HG03342 (cell line): ENCODE measurements around the gene WDR45B.
"Not testable (repeated sequence)": the region's sequence is repeated elsewhere in the genome, so short reads cannot be mapped to it uniquely, and the experiment has no call there.

Source experiments
- ATAC-seq: cut with Tn5 transposase; IDR thresholded peaks from one replicate; pipeline ENCODE4 v1.9.1; 2021; ENCODE audit warnings: mild to moderate bottlenecking, moderate library complexity; ENCODE audit not compliant: unreplicated experiment

WDR45B gene

DNA sequence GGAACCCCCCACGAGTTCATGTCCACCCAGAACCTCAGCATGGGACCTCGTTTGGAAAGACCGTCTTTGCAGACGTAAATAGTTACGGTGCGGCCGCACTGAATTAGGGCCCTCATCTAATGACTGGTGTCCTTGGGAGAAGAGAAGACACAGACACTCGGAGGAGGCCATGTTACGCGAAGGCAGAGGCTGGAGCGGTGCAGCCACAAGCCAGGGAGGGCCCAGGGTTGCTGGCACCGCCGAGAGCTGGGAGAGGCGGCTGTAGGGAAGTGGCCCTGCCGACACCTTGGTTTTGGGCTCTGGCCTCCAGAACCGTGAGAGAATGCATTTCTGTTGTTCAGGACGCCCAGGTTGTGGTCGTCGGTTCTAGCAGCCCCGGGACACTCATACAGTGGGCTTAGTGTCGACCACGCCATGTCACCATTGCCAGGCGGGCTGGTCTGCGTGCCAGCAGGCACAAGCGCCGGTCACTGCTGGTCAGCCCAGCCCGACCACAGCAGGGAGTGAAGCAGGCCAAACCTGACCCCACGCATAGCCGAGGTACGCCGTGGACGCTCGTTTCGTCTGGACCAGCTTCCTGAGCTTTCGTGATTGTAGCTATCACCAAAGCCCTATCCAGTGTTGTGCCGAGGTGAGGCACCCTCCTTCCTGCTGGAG is 10.7 kb upstream of the WDR45B start:
- no peak for ATAC-seq

DNA sequence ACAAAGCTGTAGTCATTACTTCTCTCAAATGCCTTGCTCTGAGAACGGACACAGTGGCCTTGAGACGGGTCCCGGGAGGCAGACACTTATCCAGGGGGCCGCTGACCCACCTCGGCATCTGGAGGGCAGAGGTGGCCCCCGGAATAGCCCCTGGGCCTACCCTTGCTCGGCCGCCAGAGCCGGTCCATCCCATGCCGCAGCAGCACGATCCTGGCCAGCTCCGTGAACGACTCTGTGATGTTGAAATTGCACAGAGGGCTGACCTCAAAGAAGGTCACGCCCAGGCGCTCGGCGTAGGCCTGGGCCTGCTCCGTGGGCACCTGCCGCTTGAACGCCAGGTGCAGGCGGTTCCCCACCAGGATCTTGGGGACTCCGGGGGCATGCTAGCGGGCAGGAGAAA is 10.1 kb upstream of the WDR45B start:
- ATAC-seq = no peak

DNA sequence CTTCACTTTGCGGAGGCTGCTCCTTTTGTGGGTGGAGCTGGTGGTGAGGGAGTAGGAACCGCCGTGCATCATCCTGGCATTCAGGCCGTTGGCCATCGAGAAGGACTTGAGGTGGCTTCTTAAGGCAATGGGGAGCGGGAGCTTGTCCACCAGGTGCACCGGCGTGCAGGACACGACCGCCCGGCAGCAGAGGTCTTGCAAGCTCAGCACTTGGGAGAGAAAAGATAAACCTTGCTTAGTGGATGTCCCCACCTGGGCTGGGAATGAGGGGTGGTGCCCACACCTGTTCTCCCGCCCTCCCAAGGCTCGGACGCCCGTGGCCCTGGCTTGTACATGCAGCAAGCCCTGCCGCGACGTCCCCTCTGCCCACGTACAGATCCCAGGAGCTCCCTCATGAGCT is 9.7 kb upstream of the WDR45B start:
- no peak for ATAC-seq

DNA sequence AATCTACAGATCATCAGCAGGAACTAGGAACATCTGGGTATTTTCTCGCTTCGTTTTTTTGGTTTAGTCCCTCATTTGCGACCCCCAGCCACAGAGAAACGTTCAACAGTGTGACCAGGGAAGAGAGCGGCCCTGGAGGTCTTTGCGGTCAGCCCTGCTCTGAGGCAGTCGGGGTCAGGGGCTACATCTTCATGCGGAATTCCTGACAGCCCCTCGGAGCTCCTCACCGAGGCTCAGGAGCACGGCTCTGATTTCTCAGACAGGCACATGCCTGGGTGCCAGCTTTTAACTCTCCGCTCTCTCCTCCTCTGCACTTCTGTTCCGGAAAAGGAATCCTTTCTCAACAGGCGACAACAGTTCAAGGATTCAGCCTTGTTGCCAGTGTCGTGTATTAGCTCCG is 8.0 kb upstream of the WDR45B start:
- ATAC-seq = no peak

DNA sequence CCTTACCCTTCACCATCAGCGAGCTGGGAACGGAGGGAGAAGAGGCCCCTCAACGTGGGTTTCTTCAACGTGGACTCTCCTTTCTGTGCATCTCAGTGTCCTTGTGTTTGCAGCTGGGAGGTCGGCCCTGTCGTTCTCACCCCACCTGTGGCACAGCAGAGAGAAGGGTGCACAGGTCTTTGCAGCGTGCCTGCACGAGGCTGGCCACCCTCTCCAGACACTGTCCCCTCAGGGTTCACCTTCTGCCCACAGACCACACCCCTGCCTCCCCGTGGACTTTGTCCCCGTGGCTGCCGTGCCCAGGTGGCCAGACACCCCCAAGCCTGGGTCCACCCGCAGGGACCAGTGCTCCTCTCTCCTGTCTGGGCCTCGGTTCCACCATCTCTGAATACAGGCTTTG is 7.3 kb upstream of the WDR45B start:
- ATAC-seq = no peak

DNA sequence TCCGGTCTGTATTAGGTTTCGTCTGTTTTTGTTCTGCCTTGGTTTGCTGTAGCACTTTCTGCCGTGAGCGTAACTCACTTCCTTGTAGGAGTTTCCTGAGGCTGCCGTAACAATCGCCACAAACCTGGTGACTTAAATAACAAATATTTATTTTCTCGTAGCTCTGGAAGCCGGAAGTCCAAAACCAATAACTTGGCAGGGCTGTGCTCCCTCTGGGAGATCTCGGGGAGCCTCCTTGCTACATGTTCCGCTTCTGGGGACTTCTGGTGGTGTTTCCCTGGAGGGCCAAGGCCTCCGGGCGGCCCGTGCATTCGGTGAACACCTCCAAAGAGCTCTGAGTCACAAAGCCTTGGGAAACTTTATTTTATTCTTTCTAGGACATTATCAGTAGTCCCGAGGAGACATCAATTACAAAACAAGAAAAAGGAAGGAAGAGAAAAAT is 6.8 kb upstream of the WDR45B start:
- no peak for ATAC-seq

DNA sequence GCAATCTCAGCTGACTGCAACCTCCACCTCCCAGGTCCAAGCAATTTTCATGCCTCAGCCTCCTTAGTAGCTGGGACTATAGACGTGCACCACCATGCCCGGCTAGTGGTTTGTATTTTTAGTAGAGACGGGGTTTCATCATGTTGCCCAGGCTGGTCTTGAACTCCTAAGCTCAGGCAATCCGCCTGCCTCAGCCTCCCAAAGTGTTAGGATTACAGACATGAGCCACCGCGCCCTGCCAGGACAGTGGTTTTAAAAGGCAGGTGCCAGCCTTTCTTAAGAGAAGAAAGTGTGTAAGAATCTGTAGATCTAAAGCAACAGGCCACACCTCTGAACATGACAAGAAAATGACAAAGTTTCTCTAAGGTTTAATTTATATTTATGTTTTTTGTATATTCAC is 6.4 kb upstream of the WDR45B start:
- ATAC-seq = not testable (repeated sequence)

DNA sequence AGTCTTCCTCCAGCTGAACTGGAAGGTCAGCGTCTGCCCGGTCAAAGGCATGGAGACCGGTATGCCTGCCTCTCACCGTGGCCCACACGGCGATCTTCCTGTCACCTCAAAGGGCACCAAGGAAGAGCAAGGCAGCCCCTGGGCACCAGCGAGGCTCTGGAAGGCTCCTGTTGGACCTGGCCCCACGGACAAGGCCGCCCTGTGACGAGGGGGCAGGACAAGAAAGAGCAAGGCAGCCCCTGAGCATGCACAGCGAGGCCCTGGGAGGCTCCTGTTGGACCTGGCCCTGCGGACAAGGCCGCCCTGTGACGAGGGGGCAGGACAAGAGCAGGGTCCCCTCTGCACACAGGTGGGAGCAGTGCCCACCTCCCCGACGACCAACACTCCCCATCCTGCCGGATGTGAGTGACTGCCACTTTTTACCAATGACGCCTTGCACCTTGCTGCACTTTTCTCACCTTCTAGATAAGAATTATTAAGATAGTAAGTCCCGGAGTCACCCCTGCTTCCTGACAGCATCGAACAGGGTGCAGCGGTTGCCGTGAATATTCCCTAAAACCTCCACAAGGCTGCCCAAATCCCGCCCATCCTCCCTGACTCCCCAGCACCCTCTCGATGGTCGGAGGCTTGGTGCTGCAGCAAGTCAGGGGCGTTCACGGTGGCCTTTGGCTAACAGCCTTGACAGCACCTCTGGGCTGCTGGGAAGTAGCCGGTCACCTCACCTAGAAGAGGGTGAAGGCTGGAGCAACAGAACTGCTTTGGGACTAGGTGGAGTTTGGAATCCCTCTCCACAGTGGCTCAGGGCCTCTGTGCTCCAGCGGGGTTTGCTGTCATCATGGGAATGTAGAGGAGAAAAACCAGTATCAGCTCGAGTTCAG is 5.6 kb upstream of the WDR45B start:
- no peak for ATAC-seq

DNA sequence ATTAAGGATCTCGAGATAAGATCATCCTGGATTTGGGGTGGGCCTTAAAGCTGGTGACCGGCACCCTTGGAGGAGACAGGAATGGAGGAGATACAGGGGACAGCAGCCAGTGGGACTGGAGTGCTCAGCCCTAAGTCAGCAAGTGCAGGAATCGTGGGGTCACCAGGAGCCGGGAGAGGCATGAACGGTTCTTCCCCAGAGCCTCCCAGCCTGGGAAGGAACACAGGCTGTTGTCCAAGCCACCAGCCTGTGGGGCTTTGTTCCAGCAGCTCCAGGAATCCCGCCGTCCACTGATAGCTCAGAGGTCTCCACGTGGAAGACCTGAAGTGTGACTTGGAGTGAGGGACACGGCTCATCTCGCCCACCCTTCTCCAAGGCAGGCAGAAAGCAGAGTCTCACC is 2.5 kb upstream of the WDR45B start:
- ATAC-seq = no peak

DNA sequence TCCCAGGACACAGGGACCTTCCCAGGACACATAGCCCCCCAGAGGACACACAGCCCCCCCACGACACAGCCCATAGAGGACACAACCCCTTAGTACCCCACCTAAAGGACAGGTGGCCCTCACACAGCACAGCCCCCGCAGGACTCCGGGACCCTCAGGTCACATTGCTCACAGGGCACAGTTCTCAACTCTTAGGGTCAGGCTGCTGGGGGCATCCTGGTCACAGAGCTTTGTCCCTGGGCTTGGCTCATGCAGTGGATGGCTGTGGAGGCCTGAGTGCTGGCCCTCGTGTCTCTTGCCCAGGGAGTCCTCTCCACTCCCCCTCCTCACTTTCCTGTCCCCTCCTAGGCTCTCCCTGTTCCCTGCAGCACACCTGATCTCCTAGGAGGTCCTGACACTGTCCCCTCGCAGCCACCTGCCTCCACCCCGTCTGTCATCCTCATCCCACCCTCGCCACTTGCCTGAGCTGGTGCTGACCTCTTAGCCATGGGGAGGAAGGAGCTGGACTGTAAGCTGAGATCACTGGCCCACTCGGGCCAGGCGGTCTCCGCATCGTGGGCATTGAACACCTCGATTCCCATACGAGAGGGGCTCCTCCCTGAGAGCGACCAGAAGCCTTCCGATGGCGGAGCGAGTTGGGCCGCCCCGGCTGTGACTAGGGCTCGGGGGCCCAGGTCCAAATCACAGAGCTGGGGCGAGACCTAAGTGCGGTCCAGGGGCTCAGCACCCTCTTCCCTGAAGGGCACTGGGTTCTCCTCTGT is 1.4 kb upstream of the WDR45B start:
- no peak for ATAC-seq

DNA sequence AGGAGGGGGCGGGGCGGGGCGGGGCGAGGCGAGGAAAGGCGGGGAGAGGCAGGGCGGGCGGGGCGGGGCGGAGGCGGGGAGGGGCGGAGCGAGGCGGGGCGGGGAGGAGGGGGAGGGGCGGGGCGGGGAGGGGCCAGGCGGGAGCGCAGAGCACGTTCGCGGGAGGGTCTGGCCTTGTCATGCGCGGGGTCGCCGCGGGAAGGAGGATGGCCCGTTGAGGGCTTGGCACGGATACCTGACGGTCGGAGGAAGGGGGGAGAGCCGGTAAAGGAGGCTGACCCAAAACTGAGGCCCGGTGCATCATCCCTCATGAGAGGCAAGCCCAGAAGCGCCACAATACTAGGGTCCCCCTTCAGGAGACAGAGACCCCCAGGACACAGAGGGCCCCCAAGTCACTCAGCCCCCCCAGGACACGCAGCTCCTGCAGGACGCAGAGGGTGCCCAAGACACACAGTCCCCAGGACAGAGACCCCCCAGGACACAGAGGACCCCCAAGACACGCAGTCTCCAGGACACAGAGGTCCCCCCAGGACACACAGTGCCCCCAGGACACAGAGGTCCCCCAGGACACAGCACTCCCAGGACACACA is 593 bp upstream of the WDR45B start:
- no peak for ATAC-seq

DNA sequence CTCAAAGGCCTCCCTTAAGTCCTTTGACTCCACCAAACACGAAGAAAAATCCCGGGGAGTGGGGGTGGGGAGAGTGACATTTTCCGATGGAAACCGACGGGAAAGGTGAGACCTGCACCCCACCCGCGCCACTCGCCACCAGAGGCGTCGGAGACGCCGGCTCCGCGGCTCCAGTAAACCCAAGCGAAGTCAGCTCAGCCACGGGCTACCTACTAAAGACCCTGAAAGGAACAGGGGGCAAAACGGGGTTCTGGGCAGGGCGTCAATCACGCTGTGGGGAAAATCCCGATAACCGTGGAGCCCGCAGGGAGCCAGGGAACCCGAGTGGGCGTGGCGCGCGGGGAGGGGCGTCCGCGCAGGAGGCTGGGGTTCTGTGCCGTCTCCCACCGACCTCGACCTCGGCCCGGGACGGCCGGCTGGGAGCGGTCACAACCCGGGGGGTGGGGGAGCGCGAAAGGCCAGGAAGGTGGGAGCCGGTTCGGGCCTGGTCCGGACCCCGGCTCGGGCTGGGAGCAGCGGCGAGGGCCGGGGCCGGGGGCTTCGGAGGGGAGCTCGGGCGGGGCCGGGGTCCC is 565 bp downstream of the WDR45B start:
- ATAC-seq = peak; percentile 14

DNA sequence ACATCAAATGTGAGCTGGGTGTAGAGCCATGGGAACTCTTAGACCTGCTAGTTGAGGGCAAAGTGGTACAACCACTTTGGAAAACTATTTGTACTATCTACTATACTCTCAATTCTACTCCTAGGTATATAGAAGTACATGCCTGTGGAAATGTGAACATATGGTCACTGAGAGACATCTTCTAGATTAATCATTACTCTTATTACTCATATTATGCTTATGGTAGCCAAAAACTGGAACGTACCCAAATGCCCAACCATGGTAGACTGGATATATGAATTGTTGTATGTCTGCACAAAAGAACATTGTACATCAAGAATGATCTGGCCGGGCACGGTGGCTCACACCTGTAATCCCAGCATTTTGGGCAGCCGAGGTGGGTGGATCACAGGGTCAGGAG is 2.7 kb downstream of the WDR45B start:
- ATAC-seq = no peak

DNA sequence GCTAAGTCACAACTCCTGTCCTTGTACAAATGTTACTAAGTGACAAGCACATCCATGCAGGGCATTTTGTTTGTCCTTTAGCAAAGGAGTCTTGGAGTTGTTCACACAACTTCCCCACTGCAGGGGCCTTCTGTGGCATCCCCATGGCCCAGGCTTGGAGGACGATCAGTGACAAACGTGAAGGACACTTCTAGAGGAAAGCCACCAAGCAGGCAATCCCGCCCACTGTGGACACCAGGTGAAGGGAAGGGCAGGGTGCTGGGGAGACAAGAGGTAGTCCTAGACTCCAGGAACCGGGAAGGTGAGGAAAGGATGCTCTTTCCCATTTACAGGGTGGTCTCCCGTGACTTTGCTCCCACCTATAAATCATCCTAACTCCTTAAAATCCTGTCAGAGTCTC is 4.1 kb downstream of the WDR45B start:
- no peak for ATAC-seq

DNA sequence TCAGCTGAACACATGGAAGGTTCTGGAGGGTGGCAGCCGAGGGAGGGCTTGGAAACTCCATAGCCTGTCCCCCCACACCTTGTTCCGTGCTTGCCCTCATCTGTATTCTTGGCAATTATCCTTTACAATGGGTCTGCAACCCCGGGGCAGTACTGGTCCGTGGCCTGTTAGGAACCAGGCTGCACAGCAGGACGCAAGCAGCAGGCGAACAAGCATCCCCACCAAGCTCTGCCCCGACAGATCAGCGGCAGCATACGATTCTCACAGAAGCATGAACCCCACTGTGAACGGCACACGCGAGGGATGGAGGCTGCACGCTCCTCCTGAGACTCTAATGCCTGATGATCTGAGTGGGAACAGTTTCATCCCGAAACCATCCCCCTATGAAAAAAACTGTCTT is 6.2 kb downstream of the WDR45B start:
- ATAC-seq = no peak

DNA sequence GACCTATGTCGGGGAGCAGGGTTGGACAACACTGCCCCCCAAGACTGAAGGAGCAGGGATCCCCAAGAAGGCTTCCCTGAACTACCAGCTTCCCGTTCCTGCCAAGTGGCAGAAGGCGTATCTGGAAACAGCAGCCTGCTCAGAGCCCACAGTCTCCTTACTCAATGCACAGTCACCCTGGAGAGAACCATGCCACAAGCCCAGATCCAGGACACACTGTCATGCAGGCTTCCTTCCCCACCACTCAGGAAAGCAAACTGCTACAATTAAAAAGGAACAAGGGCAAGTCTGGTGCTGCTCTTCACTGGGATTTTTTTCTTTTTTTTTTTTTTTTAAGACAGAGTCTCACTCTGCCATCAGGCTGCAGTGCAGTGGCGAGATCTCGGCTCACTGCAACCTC is 8.2 kb downstream of the WDR45B start:
- no peak for ATAC-seq

DNA sequence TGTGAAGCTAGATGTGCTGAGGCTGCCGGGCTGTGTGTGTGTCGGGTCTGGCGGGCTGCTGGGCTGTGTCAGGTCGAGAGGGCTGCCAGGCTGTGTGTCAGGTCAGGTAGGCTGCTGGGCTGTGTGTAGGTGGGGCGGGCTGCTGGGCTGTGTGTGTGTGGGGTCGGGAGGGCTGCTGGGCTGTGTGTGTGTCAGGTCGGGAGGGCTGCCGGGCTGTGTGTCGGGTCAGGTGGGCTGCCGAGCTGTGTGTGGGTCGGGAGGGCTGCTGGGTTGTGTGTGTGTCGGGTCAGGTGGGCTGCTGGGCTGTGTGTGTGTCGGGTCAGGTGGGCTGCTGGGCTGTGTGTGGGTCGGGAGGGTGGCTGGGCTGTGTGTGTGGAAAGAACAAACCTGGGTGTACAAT is 8.6 kb downstream of the WDR45B start:
- no peak for ATAC-seq

DNA sequence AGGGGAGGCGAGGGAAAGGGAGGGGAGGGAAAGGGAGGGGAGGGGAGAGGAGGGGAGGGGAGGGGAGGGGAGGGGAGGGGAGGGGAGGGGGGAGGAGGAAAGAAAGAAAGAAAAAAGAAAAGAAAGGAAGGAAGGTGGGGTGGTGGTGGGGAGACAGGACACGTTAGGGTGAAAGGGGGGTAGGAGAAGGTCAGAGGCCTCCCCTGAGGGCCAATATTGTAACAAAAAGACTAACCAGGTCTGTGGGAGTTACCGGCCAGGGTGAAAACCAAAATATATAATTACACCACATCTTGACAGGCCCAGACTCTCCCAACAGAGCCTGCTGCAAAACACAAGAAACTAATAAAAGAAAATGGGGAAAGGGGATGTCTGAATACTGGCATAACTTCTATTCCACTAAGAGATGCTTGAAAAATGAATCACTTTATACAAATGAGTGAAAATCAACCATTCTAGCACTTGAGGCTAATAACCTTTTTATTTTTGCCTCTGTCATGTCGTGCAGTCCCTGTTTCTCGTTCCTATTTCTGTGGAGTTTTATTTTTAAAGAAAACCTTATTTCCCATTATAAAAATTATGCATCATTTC is 10.0 kb downstream of the WDR45B start:
- ATAC-seq = no peak

DNA sequence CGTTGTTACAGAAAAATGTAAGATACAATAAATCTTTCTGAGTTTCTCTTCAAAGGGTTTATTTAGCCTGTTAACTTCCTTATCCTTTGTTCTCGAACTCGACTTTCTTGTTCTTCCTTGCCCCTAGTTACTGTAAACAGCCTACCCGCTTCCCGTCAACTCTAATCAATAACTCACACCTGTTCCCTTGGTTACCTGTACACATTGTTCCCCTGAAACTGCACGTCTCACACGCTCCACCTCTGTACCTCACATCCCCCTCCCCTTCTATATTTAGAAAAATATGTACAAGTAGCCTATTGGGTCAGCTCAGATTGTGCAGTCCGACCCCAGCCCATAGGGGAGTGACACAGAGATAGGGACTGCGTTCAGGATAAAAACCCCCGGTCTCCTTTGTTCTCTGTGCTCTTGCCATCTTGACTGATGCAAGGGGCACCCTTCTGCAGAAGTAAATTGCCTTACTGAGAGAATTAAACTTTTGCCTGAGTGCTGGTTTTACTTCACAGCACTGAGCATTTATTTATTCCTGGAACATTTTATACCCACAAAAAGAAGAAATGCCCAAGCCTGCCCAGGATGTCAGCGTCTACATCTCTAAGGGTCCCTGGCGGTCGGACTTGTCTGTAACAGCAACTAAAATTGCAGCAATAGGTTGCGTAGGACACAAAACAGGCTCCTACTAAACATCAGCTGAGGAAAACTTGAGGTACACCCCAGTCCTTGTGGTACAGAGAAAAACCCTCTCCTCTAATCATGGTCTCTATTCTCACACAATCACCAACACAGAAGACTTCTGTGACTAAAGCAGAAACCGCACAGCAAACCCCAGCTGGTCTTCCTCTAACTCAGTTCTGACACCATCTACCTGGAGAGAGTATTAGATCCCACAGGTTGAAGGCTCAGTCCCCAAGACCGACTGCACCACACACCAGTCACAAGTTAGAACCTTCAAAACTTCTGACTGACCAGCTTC is 11.3 kb downstream of the WDR45B start:
- no peak for ATAC-seq
